CD4-positive, alpha-beta T cell treated with Interleukin-12 subunit alpha and Interleukin-12 subunit beta, for 1 hour (primary cell): ENCODE measurements around the gene AUH.
"Not testable (repeated sequence)": the region's sequence is repeated elsewhere in the genome, so short reads cannot be mapped to it uniquely, and the experiment has no call there.

Source experiments
- DNase-seq: peaks from one replicate; pipeline ENCODE4 v3.0.0-alpha.2; 2020

AUH gene

GRCh38 chr9:91378054-91378453 lies 16.3 kb upstream of the AUH start:
- DNase-seq, result not testable (repeated sequence)

GRCh38 chr9:91376239-91376638 lies 14.5 kb upstream of the AUH start:
- no peak for DNase-seq

GRCh38 chr9:91374939-91375338 lies 13.2 kb upstream of the AUH start:
- DNase-seq, result no peak

- no peak for DNase-seq
Observed at GRCh38 chr9:91371894-91372293, 10.2 kb upstream of the AUH start.

- DNase-seq, result not testable (repeated sequence)
Observed at GRCh38 chr9:91370006-91370405, 8.3 kb upstream of the AUH start.

- no peak for DNase-seq
Observed at GRCh38 chr9:91364702-91365101, 3.0 kb upstream of the AUH start.

- DNase-seq, result no peak
Observed at GRCh38 chr9:91364005-91364404, 2.3 kb upstream of the AUH start.

GRCh38 chr9:91362051-91362611 lies 413 bp upstream of the AUH start:
- DNase-seq, result no peak

GRCh38 chr9:91360551-91361290 lies 997 bp downstream of the AUH start:
- DNase-seq, result no peak

- DNase-seq, result no peak
Observed at GRCh38 chr9:91359734-91360470, 1.8 kb downstream of the AUH start.

- no peak for DNase-seq
Observed at GRCh38 chr9:91359083-91359482, 2.6 kb downstream of the AUH start.

- DNase-seq, result no peak
Observed at GRCh38 chr9:91354881-91355280, 6.8 kb downstream of the AUH start.

- DNase-seq, result no peak
Observed at GRCh38 chr9:91349115-91349555, 12.6 kb downstream of the AUH start.

- DNase-seq, result no peak
Observed at GRCh38 chr9:91348191-91348807, 13.4 kb downstream of the AUH start.

GRCh38 chr9:91347377-91347776 lies 14.3 kb downstream of the AUH start:
- no peak for DNase-seq

GRCh38 chr9:91346644-91347043 lies 15.1 kb downstream of the AUH start:
- no peak for DNase-seq

GRCh38 chr9:91345978-91346377 lies 15.7 kb downstream of the AUH start:
- no peak for DNase-seq

GRCh38 chr9:91342575-91342974 lies 19.1 kb downstream of the AUH start:
- DNase-seq, result no peak

- no peak for DNase-seq
Observed at GRCh38 chr9:91341749-91342148, 20.0 kb downstream of the AUH start.

- DNase-seq, result no peak
Observed at GRCh38 chr9:91341258-91341746, 20.4 kb downstream of the AUH start.

GRCh38 chr9:91340395-91340967 lies 21.2 kb downstream of the AUH start:
- no peak for DNase-seq

GRCh38 chr9:91338681-91339080 lies 23.0 kb downstream of the AUH start:
- no peak for DNase-seq

- DNase-seq, result no peak
Observed at GRCh38 chr9:91336786-91337185, 24.9 kb downstream of the AUH start.
